Amygdala (tissue), 56 donors: ENCODE data around the gene RNASEH1.
A peak's percentile ranks its signal among the peaks of the same experiment; 100 is the strongest.

Experiments used
- DNase-seq, 56 donors: peaks; one replicate each; lab custom pipeline; 2025; lab: John Stamatoyannopoulos, UW

Gene RNASEH1

GRCh38 chr2:3565117-3565516 is 7.0 kb upstream of the RNASEH1 start:
- no peak for DNase-seq

GRCh38 chr2:3563521-3563976 is 5.4 kb upstream of the RNASEH1 start:
- DNase-seq = no peak

- DNase-seq = no peak
These were observed 411 bp downstream of the RNASEH1 start for GRCh38 chr2:3557639-3558204.

- DNase-seq = no peak
These were observed 4.2 kb downstream of the RNASEH1 start for GRCh38 chr2:3553946-3554345.

- no peak for DNase-seq
These were observed 10.2 kb downstream of the RNASEH1 start for GRCh38 chr2:3547915-3548314.

GRCh38 chr2:3545788-3546478 is 12.2 kb downstream of the RNASEH1 start:
- DNase-seq = no peak

GRCh38 chr2:3543023-3543683 is 15.0 kb downstream of the RNASEH1 start:
- DNase-seq = no peak

- DNase-seq = no peak
These were observed 16.0 kb downstream of the RNASEH1 start for GRCh38 chr2:3542107-3542506.

GRCh38 chr2:3539836-3540235 is 18.3 kb downstream of the RNASEH1 start:
- DNase-seq = no peak

- DNase-seq = no peak
These were observed 21.2 kb downstream of the RNASEH1 start for GRCh38 chr2:3536682-3537632.

GRCh38 chr2:3535794-3536681 is 22.1 kb downstream of the RNASEH1 start:
- peak in 1 of 56 donors; percentile 2 for DNase-seq

- DNase-seq = no peak
These were observed 22.7 kb downstream of the RNASEH1 start for GRCh38 chr2:3535467-3535793.

- no peak for DNase-seq
These were observed 23.8 kb downstream of the RNASEH1 start for GRCh38 chr2:3534251-3534814.

GRCh38 chr2:3533836-3534235 is 24.3 kb downstream of the RNASEH1 start:
- DNase-seq = no peak

GRCh38 chr2:3532941-3533340 is 25.2 kb downstream of the RNASEH1 start:
- no peak for DNase-seq

- DNase-seq = no peak
These were observed 28.7 kb downstream of the RNASEH1 start for GRCh38 chr2:3529316-3530025.

- DNase-seq = no peak
These were observed 30.0 kb downstream of the RNASEH1 start for GRCh38 chr2:3527886-3528785.

GRCh38 chr2:3526871-3527270 is 31.3 kb downstream of the RNASEH1 start:
- no peak for DNase-seq
